GM18519 (cell line): ENCODE results near the gene OR2A12.
"Not testable (repeated sequence)": the region's sequence is repeated elsewhere in the genome, so short reads cannot be mapped to it uniquely, and the experiment has no call there.

Experiments
- ATAC-seq: cut with Tn5 transposase; IDR thresholded peaks from one replicate; pipeline ENCODE4 v1.9.1; 2021; ENCODE audit warnings: mild to moderate bottlenecking, moderate library complexity; ENCODE audit not compliant: unreplicated experiment, low FRiP score

Gene OR2A12

GRCh38 chr7:144113651-144114050, 27.6 kb downstream of the OR2A12 start:
- no peak for ATAC-seq

DNA sequence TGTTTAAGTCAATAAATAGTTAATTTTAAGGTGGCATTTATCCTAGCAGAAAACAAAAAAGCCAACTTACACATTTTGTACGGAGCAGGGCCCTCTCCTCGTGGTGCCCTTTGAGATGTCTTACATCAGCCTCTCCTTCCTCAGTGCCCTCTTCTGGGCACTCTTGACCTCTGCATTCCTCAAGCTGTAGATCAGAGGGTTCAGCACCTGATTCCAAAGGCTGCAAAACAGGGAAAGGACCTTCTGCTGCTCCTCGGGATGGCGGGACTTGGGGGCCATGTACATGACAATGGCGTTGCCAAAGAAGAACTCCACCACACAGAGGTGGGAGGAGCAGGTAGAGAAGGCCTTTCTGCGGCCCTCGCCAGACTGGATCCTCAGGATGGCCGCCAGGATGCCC, 32.3 kb downstream of the OR2A12 start:
- ATAC-seq, result no peak

- no peak for ATAC-seq
Observed at GRCh38 chr7:144122876-144123275, 36.8 kb downstream of the OR2A12 start, which contains the start of gene OR2A14. OR2A14 (plus strand) TSS chr7:144123176; CDS start chr7:144129113, 5,937 bp downstream.

DNA sequence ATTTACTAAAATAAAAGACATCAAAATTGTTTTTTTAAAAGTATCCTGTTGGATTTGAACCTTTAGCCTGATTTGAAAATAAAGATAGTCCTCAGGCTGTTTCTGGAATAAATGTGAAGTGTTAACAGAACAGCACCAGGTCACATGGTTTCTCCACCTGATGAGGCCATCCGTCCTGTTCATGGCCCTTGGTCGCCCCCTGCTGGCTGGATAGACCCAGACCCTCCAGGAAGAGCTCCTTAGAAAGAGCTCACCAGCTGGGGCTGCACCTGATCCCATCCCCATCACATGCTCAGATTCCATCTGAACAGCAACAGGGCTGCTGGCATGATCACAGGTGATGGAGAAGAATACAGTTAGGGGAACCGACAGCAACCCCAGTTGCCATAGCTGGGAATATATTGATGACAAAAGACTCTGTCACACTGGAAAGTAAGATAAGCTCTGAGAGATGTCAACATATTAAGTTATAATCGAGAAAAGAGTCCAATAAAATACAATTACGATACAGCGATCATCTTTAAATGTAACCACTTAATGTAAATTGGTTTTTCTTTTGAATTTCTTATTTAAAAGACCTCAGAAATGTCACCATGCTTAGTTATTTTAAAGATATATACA, 41.7 kb downstream of the OR2A12 start:
- ATAC-seq, result peak; percentile 99

DNA sequence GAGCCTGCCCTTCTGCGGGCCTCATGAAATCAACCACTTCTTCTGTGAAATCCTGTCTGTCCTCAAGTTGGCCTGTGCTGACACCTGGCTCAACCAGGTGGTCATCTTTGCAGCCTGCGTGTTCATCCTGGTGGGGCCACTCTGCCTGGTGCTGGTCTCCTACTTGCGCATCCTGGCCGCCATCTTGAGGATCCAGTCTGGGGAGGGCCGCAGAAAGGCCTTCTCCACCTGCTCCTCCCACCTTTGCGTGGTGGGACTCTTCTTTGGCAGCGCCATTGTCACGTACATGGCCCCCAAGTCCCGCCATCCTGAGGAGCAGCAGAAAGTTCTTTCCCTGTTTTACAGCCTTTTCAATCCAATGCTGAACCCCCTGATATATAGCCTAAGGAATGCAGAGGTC, 43.5 kb downstream of the OR2A12 start:
- ATAC-seq, result not testable (repeated sequence)

DNA sequence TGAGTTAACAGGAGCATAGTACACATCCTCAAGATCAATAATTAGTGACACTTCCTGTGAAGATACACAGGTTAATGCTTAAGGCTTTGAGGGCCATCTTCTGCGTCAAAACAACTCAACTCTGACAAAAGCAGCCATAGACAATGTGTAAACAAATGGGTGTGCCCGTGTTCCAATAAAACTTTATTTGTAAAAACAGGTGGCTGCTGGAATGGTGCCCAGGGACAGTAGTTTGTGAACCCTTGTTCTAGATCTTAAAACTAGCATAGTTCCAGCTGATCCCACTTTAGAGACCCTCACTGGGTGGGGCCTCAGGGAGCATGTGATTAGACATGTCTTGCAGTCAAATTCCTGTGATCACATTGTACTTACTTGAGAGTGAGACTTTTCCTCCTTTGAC, 44.7 kb downstream of the OR2A12 start:
- ATAC-seq, result no peak

- no peak for ATAC-seq
Observed at GRCh38 chr7:144132262-144132661, 46.2 kb downstream of the OR2A12 start.

DNA sequence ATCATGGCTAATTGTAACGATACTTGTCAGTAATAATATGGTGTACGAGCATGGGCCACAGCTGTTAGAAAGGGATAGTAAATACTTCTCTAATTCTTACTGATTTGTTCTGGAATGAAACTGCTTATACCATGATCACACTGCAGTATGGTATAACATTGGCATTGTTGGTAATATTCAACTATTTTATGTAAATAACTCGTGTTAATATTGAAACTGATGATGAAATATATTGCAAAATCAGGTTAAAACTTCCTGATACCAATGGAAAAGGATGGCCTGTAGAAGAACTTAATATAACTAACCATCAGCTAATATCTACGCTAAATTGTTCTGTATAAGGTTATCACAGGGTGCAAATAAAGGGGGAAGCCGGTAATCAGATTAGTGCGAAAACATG, 47.2 kb downstream of the OR2A12 start:
- no peak for ATAC-seq

GRCh38 chr7:144134116-144134515, 48.0 kb downstream of the OR2A12 start:
- ATAC-seq, result no peak

GRCh38 chr7:144137501-144137900, 51.4 kb downstream of the OR2A12 start:
- ATAC-seq, result no peak

GRCh38 chr7:144142187-144142586, 56.1 kb downstream of the OR2A12 start:
- ATAC-seq, result no peak

DNA sequence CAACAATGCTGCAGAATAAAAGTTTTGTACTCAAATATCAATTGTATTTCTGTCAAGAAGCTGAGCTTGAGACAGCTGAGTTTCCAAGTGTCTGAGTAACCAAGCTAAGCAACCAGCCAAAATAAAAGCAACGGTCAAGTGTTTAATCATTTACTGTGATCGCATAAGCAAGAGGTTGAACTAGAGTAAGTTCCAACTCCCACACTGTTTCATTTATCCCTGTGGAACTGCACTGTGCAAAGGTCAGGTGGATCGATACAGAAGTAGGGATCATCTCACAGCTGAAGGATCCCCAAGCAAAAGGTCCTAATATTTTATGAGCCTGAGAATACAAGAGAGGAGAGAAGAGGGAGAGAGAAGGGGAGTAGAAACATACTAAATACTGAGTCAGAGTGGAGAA, 58.3 kb downstream of the OR2A12 start:
- ATAC-seq, result no peak

DNA sequence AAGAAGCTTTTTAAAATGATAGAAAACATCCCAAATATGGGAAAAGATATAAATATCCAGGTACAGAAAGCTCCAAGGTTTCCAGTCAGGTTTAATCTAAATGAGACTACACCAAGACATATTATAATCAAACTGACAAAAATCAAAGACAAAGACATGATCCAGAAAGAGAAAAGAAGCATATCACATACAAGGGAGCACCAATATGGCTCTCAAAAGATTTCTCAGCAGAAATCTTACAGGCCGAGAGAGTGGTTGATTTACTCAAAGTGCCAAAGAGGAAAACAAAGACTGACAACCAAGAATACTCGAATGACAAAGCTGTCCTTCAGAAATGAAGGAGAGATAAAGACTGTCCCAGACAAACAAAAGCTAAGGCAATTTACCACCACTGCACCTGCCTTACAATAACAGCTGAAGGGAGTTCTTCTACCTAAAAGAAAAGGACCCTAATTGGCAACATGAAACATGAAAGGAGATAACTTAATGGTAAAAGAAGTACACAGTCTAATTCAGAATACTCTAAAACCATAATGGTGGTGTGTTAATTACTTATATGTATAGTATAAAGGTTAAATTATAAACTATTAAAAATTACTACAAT, 62.2 kb downstream of the OR2A12 start:
- ATAC-seq, result no peak
